Measurements from ENCODE around the gene TM7SF2. TPM values are rescaled to one million over a fixed set of nuclear protein-coding genes. Genes with fewer than 3 reads are reported as not detected.
A peak's percentile ranks its signal among the peaks of the same experiment; 100 is the strongest.

Gene TM7SF2
- total and polyA plus RNA-seq, 2 of the 13 experiments (the other 11 are each of a cell fraction or from before 2014, with no cell fraction given) = 56.0 to 66.9 TPM

- no peak; the same call in 1 of the 2 replicates for TF ChIP-seq HNF1B (CRISPR knock-in tag; IDR thresholded peaks at IDR 0.05)
- TF ChIP-seq NFIC (IDR thresholded peaks at IDR 0.05; ENCODE audit: low read length) = no peak
- TF ChIP-seq KMT2B (CRISPR knock-in tag; IDR thresholded peaks at IDR 0.05) = peak; percentile 83
- no peak for TF ChIP-seq DPF2 (CRISPR knock-in tag; IDR thresholded peaks at IDR 0.05; ENCODE audit: borderline replicate concordance, low read depth)
- TF ChIP-seq, protein P1, sequence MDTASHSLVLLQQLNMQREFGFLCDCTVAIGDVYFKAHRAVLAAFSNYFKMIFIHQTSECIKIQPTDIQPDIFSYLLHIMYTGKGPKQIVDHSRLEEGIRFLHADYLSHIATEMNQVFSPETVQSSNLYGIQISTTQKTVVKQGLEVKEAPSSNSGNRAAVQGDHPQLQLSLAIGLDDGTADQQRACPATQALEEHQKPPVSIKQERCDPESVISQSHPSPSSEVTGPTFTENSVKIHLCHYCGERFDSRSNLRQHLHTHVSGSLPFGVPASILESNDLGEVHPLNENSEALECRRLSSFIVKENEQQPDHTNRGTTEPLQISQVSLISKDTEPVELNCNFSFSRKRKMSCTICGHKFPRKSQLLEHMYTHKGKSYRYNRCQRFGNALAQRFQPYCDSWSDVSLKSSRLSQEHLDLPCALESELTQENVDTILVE (CRISPR knock-in tag; IDR thresholded peaks at IDR 0.05) = peak; percentile 75; the same call in 1 of the 2 replicates
- no peak for TF ChIP-seq ARNT (IDR thresholded peaks at IDR 0.05)
- TF ChIP-seq HOXA5 (CRISPR knock-in tag; IDR thresholded peaks at IDR 0.05) = 0 out of 2 replicates have a peak, but pooled peaks have one; percentile 13
- TF ChIP-seq SP1 (IDR thresholded peaks at IDR 0.05) = no peak
- TF ChIP-seq SP1 (CRISPR knock-in tag; IDR thresholded peaks at IDR 0.05) = peak; percentile 97
- no peak for TF ChIP-seq CBX5 (CRISPR knock-in tag; IDR thresholded peaks at IDR 0.05; ENCODE audit: borderline replicate concordance)
- TF ChIP-seq ZNF619 (CRISPR knock-in tag; IDR thresholded peaks at IDR 0.05) = peak; percentile 90; the same call in 1 of the 2 replicates
- TF ChIP-seq HBP1 (CRISPR knock-in tag; IDR thresholded peaks at IDR 0.05; ENCODE audit: low read depth) = peak; percentile 95
- no peak; the same call in 1 of the 2 replicates for TF ChIP-seq ZNF749 (CRISPR knock-in tag; IDR thresholded peaks at IDR 0.05; ENCODE audit: borderline replicate concordance)
- TF ChIP-seq EED (CRISPR knock-in tag; IDR thresholded peaks at IDR 0.05) = peak; percentile 83; the same call in 1 of the 2 replicates
- TF ChIP-seq ZNF138 (CRISPR knock-in tag; IDR thresholded peaks at IDR 0.05; ENCODE audit: low read depth) = peak; percentile 69
- peak; percentile 67 for TF ChIP-seq FOXA3 (CRISPR knock-in tag; IDR thresholded peaks at IDR 0.05)
- peak; percentile 71; the same call in 1 of the 2 replicates for TF ChIP-seq ZNF142 (CRISPR knock-in tag; IDR thresholded peaks at IDR 0.05)
- TF ChIP-seq SMARCC2 (IDR thresholded peaks at IDR 0.05) = no peak
- TF ChIP-seq RFX3 (CRISPR knock-in tag; IDR thresholded peaks at IDR 0.05) = no peak
These were observed 10.4 kb downstream of the TM7SF2 start, which contains the start of the genes FAU and MRPL49 (continued) for GRCh38 chr11:65121865-65122696.

Data from HepG2 (cell line).